Testis (tissue), 2 donors: Measurements from ENCODE around the gene SNED1.

ENCODE experiments used
- POLR2A ChIP-seq: fragments of 450-650 bp; IDR thresholded peaks from one replicate; pipeline ENCODE4 v1.6.1; 2017; ENCODE audit warnings: antibody characterized with exemption, mild to moderate bottlenecking, moderate library complexity
- TF ChIP-seq, protein P1 (sequence below), 3 experiments: fragments of 450-650 bp in 2 of 3; fragments of 200-600 bp in 1 of 3; sonication (generic) in 1 of 3; IDR thresholded peaks; one replicate each; pipeline ENCODE4 v1.5.1; 2016 to 2019; ENCODE audit warnings: antibody characterized with exemption in 3 of 3, mild to moderate bottlenecking in 2 of 3, moderate library complexity in 1 of 3

DNA sequence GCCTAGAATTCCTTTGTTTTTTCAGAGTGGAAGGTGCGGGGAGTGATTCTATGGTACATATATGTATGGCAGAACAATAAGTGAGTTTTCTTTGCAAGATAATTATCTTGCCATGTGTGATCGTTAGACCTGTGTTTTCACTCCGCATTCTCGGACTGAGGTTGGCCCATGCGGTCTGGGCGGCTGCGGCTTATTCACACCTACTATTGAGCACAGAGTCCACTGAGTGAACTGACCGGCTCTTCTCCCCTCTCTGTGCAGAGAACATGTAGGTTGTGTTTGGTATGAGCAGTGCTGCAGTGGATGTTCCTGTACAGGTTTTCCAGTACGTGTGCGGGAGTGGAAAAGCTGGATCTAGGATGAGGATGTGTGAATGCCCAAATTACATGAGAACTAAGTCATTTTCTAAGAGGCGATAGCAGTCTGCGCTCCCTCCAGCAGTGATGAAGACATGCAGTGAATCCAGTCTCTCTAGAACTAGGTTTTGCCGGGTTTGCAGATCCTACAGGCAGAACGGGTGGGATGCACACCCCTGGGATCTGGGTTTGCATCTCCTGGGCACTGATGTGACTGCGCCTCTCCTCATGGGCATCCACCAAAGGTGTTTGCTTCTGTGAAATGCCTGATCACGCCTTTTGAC lies 76.6 kb downstream of the SNED1 start:
- TF ChIP-seq, protein P1, sequence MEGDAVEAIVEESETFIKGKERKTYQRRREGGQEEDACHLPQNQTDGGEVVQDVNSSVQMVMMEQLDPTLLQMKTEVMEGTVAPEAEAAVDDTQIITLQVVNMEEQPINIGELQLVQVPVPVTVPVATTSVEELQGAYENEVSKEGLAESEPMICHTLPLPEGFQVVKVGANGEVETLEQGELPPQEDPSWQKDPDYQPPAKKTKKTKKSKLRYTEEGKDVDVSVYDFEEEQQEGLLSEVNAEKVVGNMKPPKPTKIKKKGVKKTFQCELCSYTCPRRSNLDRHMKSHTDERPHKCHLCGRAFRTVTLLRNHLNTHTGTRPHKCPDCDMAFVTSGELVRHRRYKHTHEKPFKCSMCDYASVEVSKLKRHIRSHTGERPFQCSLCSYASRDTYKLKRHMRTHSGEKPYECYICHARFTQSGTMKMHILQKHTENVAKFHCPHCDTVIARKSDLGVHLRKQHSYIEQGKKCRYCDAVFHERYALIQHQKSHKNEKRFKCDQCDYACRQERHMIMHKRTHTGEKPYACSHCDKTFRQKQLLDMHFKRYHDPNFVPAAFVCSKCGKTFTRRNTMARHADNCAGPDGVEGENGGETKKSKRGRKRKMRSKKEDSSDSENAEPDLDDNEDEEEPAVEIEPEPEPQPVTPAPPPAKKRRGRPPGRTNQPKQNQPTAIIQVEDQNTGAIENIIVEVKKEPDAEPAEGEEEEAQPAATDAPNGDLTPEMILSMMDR (IDR thresholded peaks at IDR 0.05) = no peak
- no peak for TF ChIP-seq POLR2A
